GM23338 (cell line): ENCODE results near the gene CYP20A1. TPM values are rescaled to one million over a fixed set of nuclear protein-coding genes. Genes with fewer than 3 reads are reported as not detected.
A peak's percentile ranks its signal among the peaks of the same experiment; 100 is the strongest.

Experiments used
- ATAC-seq: fragments of 200-7000 bp; cut with Tn5 transposase; 3 replicates; pipeline ENCODE4 v1.9.1; 2020
- DNase-seq: peaks from one replicate; pipeline ENCODE4 v3.0.0-alpha.2; 2015; ENCODE audit warnings: low spot score
- H2AFZ ChIP-seq: fragments of 200-600 bp; sonication (generic); 2 replicates; pipeline ENCODE4 v1.8.0; 2016; ENCODE audit warnings: antibody characterized with exemption, mild to moderate bottlenecking, moderate library complexity
- H3F3A ChIP-seq: fragments of 200-600 bp; sonication (generic); replicated peaks from 2 replicates; pipeline ENCODE4 v1.8.0; 2017; ENCODE audit warnings: antibody characterized with exemption, mixed run types, low read depth
- H3K27ac ChIP-seq: fragments of 200-600 bp; sonication (generic); 2 replicates; pipeline ENCODE4 v1.6.1; 2016; ENCODE audit warnings: low read depth
- H3K27me3 ChIP-seq: fragments of 200-600 bp; sonication (generic); 2 replicates; pipeline ENCODE4 v1.8.0; 2016; ENCODE audit warnings: mild to moderate bottlenecking, mixed run types, moderate library complexity; ENCODE audit not compliant: insufficient read depth
- H3K36me3 ChIP-seq: fragments of 200-600 bp; sonication (generic); 2 replicates; pipeline ENCODE4 v1.8.0; 2016; ENCODE audit warnings: mild to moderate bottlenecking; ENCODE audit not compliant: insufficient read depth
- H3K4me1 ChIP-seq: fragments of 200-600 bp; sonication (generic); 2 replicates; pipeline ENCODE4 v1.8.0; 2016; ENCODE audit warnings: mild to moderate bottlenecking, moderate library complexity; ENCODE audit not compliant: insufficient read depth
- H3K4me2 ChIP-seq: fragments of 200-600 bp; sonication (generic); 2 replicates; pipeline ENCODE4 v1.7.1; 2017; ENCODE audit warnings: mixed run types
- H3K4me3 ChIP-seq: fragments of 200-600 bp; sonication (generic); 2 replicates; pipeline ENCODE4 v1.6.1; 2016; ENCODE audit warnings: mixed run types
- H3K79me2 ChIP-seq: fragments of 200-600 bp; sonication (generic); replicated peaks from 2 replicates; pipeline ENCODE4 v1.8.0; 2017; ENCODE audit warnings: mild to moderate bottlenecking; ENCODE audit not compliant: insufficient read depth
- H3K9me2 ChIP-seq: fragments of 200-600 bp; sonication (generic); 2 replicates; pipeline ENCODE4 v1.8.0; 2017; ENCODE audit not compliant: insufficient read depth
- H4K20me1 ChIP-seq: fragments of 200-600 bp; sonication (generic); replicated peaks from 2 replicates; pipeline ENCODE4 v1.8.0; 2017; ENCODE audit warnings: mild to moderate bottlenecking; ENCODE audit not compliant: insufficient read depth
- H3K27ac Mint-ChIP-seq: 2 replicates; pipeline ENCODE4 v1.8.0; 2020; ENCODE audit warnings: inconsistent platforms, mild to moderate bottlenecking, moderate library complexity, mixed read lengths
- H3K27me3 Mint-ChIP-seq: 3 replicates; pipeline ENCODE4 v1.8.0; 2022; ENCODE audit warnings: low read depth, mild to moderate bottlenecking, moderate library complexity, mixed read lengths, inconsistent platforms; ENCODE audit not compliant: insufficient read depth, poor library complexity
- H3K36me3 Mint-ChIP-seq: 3 replicates; pipeline ENCODE4 v1.8.0; 2021; ENCODE audit warnings: low read depth, mild to moderate bottlenecking, inconsistent platforms, moderate library complexity, mixed read lengths
- H3K4me1 Mint-ChIP-seq: 3 replicates; pipeline ENCODE4 v1.8.0; 2020; ENCODE audit warnings: mild to moderate bottlenecking, inconsistent platforms, mixed read lengths
- H3K4me3 Mint-ChIP-seq: 3 replicates; pipeline ENCODE4 v1.8.0; 2021; ENCODE audit warnings: moderate library complexity, mild to moderate bottlenecking, inconsistent platforms, mixed read lengths
- H3K9me3 Mint-ChIP-seq: 3 replicates; pipeline ENCODE4 v1.8.0; 2020; ENCODE audit warnings: moderate library complexity, mild to moderate bottlenecking, inconsistent platforms, mixed read lengths
- CREB1 ChIP-seq: fragments of 250-450 bp; sonication (Bioruptor Pico); IDR thresholded peaks from 2 replicates; pipeline ENCODE4 v1.5.0; 2020; ENCODE audit warnings: low read depth, mild to moderate bottlenecking, moderate library complexity
- ETS1 ChIP-seq: IDR thresholded peaks from 2 replicates; pipeline ENCODE4 v1.6.1; 2016; ENCODE audit warnings: antibody characterized with exemption
- EZH2 ChIP-seq: fragments of 200-600 bp; sonication (generic); IDR thresholded peaks from one replicate; pipeline ENCODE4 v1.8.0; 2017; ENCODE audit warnings: antibody characterized with exemption, mild to moderate bottlenecking, low read depth; ENCODE audit not compliant: unreplicated experiment
- EZH2phosphoT487 ChIP-seq: fragments of 200-600 bp; sonication (generic); IDR thresholded peaks from one replicate; pipeline ENCODE4 v1.8.1; 2018; ENCODE audit warnings: antibody characterized with exemption; ENCODE audit not compliant: unreplicated experiment
- JUNB ChIP-seq: IDR thresholded peaks from one replicate; pipeline ENCODE4 v1.6.1; 2016; ENCODE audit warnings: antibody characterized with exemption; ENCODE audit not compliant: unreplicated experiment
- NANOG ChIP-seq: IDR thresholded peaks from 2 replicates; pipeline ENCODE4 v1.6.1; 2016; ENCODE audit warnings: antibody characterized with exemption, borderline replicate concordance
- POLR2AphosphoS5 ChIP-seq: IDR thresholded peaks from 2 replicates; pipeline ENCODE4 v1.6.1; 2016; ENCODE audit warnings: antibody characterized with exemption, low read depth
- STAT1 ChIP-seq: IDR thresholded peaks from one replicate; pipeline ENCODE4 v1.6.1; 2016; ENCODE audit warnings: antibody characterized with exemption; ENCODE audit not compliant: unreplicated experiment
- ZNF331 ChIP-seq: fragments of 250-450 bp; sonication (Bioruptor Pico); IDR thresholded peaks from 2 replicates; pipeline ENCODE4 v1.5.0; 2020; ENCODE audit warnings: low read depth, mild to moderate bottlenecking, moderate library complexity
- polyA plus RNA-seq: library from polyadenylated mRNA; unstranded; fragments of >200 nt; fragmentation: Nextera tagmentation; extraction: Ambion mirVana; gene quantifications from 2 replicates; pipeline ENCODE4 v1.2.1, GENCODE V29; 2016
- total RNA-seq: library from RNA; depleted of rRNA; stranded (reverse); fragments of >200 nt; shearing (Covaris generic); gene quantifications from 2 replicates; pipeline ENCODE4 v1.2.3, GENCODE V29; 2014
- TF ChIP-seq, protein P1 (sequence below): IDR thresholded peaks from one replicate; pipeline ENCODE4 v1.6.1; 2018; ENCODE audit warnings: antibody characterized with exemption; ENCODE audit not compliant: unreplicated experiment
- TF ChIP-seq, protein P2 (sequence below): fragments of 250-450 bp; sonication (Bioruptor Pico); IDR thresholded peaks from 2 replicates; pipeline ENCODE4 v1.5.0; 2020; ENCODE audit warnings: mild to moderate bottlenecking, moderate library complexity

CYP20A1 gene
- total and polyA plus RNA-seq, 2 experiments from 2014 or later: 17.0 to 21.0 TPM

- H3K9me2 ChIP-seq: no peaks in the 10 kb centered on the region
- TF ChIP-seq EZH2phosphoT487 (no peak), CREB1 (CRISPR knock-in tag) (no peak), ZNF331 (no peak), ETS1 (no peak), NANOG (no peak), EZH2 (no peak), STAT1 (no peak), JUNB (no peak), POLR2AphosphoS5 (no peak)
- TF ChIP-seq, protein P1, sequence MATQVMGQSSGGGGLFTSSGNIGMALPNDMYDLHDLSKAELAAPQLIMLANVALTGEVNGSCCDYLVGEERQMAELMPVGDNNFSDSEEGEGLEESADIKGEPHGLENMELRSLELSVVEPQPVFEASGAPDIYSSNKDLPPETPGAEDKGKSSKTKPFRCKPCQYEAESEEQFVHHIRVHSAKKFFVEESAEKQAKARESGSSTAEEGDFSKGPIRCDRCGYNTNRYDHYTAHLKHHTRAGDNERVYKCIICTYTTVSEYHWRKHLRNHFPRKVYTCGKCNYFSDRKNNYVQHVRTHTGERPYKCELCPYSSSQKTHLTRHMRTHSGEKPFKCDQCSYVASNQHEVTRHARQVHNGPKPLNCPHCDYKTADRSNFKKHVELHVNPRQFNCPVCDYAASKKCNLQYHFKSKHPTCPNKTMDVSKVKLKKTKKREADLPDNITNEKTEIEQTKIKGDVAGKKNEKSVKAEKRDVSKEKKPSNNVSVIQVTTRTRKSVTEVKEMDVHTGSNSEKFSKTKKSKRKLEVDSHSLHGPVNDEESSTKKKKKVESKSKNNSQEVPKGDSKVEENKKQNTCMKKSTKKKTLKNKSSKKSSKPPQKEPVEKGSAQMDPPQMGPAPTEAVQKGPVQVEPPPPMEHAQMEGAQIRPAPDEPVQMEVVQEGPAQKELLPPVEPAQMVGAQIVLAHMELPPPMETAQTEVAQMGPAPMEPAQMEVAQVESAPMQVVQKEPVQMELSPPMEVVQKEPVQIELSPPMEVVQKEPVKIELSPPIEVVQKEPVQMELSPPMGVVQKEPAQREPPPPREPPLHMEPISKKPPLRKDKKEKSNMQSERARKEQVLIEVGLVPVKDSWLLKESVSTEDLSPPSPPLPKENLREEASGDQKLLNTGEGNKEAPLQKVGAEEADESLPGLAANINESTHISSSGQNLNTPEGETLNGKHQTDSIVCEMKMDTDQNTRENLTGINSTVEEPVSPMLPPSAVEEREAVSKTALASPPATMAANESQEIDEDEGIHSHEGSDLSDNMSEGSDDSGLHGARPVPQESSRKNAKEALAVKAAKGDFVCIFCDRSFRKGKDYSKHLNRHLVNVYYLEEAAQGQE: no peak
- TF ChIP-seq, protein P2, sequence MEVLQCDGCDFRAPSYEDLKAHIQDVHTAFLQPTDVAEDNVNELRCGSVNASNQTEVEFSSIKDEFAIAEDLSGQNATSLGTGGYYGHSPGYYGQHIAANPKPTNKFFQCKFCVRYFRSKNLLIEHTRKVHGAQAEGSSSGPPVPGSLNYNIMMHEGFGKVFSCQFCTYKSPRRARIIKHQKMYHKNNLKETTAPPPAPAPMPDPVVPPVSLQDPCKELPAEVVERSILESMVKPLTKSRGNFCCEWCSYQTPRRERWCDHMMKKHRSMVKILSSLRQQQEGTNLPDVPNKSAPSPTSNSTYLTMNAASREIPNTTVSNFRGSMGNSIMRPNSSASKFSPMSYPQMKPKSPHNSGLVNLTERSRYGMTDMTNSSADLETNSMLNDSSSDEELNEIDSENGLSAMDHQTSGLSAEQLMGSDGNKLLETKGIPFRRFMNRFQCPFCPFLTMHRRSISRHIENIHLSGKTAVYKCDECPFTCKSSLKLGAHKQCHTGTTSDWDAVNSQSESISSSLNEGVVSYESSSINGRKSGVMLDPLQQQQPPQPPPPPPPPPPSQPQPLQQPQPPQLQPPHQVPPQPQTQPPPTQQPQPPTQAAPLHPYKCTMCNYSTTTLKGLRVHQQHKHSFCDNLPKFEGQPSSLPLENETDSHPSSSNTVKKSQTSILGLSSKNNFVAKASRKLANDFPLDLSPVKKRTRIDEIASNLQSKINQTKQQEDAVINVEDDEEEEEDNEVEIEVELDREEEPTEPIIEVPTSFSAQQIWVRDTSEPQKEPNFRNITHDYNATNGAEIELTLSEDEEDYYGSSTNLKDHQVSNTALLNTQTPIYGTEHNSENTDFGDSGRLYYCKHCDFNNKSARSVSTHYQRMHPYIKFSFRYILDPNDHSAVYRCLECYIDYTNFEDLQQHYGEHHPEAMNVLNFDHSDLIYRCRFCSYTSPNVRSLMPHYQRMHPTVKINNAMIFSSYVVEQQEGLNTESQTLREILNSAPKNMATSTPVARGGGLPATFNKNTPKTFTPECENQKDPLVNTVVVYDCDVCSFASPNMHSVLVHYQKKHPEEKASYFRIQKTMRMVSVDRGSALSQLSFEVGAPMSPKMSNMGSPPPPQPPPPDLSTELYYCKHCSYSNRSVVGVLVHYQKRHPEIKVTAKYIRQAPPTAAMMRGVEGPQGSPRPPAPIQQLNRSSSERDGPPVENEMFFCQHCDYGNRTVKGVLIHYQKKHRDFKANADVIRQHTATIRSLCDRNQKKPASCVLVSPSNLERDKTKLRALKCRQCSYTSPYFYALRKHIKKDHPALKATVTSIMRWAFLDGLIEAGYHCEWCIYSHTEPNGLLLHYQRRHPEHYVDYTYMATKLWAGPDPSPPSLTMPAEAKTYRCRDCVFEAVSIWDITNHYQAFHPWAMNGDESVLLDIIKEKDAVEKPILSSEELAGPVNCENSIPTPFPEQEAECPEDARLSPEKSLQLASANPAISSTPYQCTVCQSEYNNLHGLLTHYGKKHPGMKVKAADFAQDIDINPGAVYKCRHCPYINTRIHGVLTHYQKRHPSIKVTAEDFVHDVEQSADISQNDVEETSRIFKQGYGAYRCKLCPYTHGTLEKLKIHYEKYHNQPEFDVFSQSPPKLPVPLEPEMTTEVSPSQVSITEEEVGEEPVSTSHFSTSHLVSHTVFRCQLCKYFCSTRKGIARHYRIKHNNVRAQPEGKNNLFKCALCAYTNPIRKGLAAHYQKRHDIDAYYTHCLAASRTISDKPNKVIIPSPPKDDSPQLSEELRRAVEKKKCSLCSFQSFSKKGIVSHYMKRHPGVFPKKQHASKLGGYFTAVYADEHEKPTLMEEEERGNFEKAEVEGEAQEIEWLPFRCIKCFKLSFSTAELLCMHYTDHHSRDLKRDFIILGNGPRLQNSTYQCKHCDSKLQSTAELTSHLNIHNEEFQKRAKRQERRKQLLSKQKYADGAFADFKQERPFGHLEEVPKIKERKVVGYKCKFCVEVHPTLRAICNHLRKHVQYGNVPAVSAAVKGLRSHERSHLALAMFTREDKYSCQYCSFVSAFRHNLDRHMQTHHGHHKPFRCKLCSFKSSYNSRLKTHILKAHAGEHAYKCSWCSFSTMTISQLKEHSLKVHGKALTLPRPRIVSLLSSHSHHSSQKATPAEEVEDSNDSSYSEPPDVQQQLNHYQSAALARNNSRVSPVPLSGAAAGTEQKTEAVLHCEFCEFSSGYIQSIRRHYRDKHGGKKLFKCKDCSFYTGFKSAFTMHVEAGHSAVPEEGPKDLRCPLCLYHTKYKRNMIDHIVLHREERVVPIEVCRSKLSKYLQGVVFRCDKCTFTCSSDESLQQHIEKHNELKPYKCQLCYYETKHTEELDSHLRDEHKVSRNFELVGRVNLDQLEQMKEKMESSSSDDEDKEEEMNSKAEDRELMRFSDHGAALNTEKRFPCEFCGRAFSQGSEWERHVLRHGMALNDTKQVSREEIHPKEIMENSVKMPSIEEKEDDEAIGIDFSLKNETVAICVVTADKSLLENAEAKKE: no peak
- ATAC-seq (no peak), DNase-seq (no peak)
- peaks cover 31% of the 10 kb centered on the region for H3K79me2 ChIP-seq
- no peak overlapping the region for H3K27ac ChIP-seq
- no peak overlapping the region; the same call in 1 of the 2 replicates for H3K27ac Mint-ChIP-seq
- peaks cover 5% of the 10 kb centered on the region for H3K4me1 Mint-ChIP-seq
- no peak overlapping the region for H2AFZ ChIP-seq
- H3K9me3 Mint-ChIP-seq: no peaks in the 10 kb centered on the region
- peaks cover 19% of the 10 kb centered on the region for H3K36me3 Mint-ChIP-seq
- 0 out of 2 replicates have a peak, but pooled peaks cover 5% of the 10 kb centered on the region for H3F3A ChIP-seq
- peaks cover 10% of the 10 kb centered on the region for H3K27me3 Mint-ChIP-seq
- H3K4me2 ChIP-seq: peak overlapping the region; percentile 93
- no peaks in the 10 kb centered on the region for H3K27me3 ChIP-seq
- H3K4me3 ChIP-seq: peak overlapping the region; percentile 85
- H3K36me3 ChIP-seq: no peaks in the 10 kb centered on the region
- H4K20me1 ChIP-seq: no peaks in the 10 kb centered on the region
- peak overlapping the region; percentile 92 for H3K4me3 Mint-ChIP-seq
- H3K4me1 ChIP-seq: no peaks in the 10 kb centered on the region; the same call in 1 of the 2 replicates
Observed at GRCh38 chr2:203240491-203240890, 1.7 kb downstream of the CYP20A1 start.
